GM23338 (cell line): ENCODE data around the gene ATP10B. TPM values are rescaled to one million over a fixed set of nuclear protein-coding genes. Genes with fewer than 3 reads are reported as not detected.

Experiments used
- CREB1 ChIP-seq: fragments of 250-450 bp; sonication (Bioruptor Pico); IDR thresholded peaks from 2 replicates; pipeline ENCODE4 v1.5.0; 2020; ENCODE audit warnings: low read depth, mild to moderate bottlenecking, moderate library complexity
- EZH2 ChIP-seq: fragments of 200-600 bp; sonication (generic); IDR thresholded peaks from one replicate; pipeline ENCODE4 v1.8.0; 2017; ENCODE audit warnings: antibody characterized with exemption, mild to moderate bottlenecking, low read depth; ENCODE audit not compliant: unreplicated experiment
- EZH2phosphoT487 ChIP-seq: fragments of 200-600 bp; sonication (generic); IDR thresholded peaks from one replicate; pipeline ENCODE4 v1.8.1; 2018; ENCODE audit warnings: antibody characterized with exemption; ENCODE audit not compliant: unreplicated experiment
- JUNB ChIP-seq: IDR thresholded peaks from one replicate; pipeline ENCODE4 v1.6.1; 2016; ENCODE audit warnings: antibody characterized with exemption; ENCODE audit not compliant: unreplicated experiment
- NANOG ChIP-seq: IDR thresholded peaks from 2 replicates; pipeline ENCODE4 v1.6.1; 2016; ENCODE audit warnings: antibody characterized with exemption, borderline replicate concordance
- STAT1 ChIP-seq: IDR thresholded peaks from one replicate; pipeline ENCODE4 v1.6.1; 2016; ENCODE audit warnings: antibody characterized with exemption; ENCODE audit not compliant: unreplicated experiment
- polyA plus RNA-seq: library from polyadenylated mRNA; unstranded; fragments of >200 nt; fragmentation: Nextera tagmentation; extraction: Ambion mirVana; gene quantifications from 2 replicates; pipeline ENCODE4 v1.2.1, GENCODE V29; 2016
- total RNA-seq: library from RNA; depleted of rRNA; stranded (reverse); fragments of >200 nt; shearing (Covaris generic); gene quantifications from 2 replicates; pipeline ENCODE4 v1.2.3, GENCODE V29; 2014
- TF ChIP-seq, protein P1 (sequence below): fragments of 250-450 bp; sonication (Bioruptor Pico); IDR thresholded peaks from 2 replicates; pipeline ENCODE4 v1.5.0; 2020; ENCODE audit warnings: mild to moderate bottlenecking, moderate library complexity
- TF ChIP-seq, protein P2 (sequence below): IDR thresholded peaks from 2 replicates; pipeline ENCODE4 v1.6.1; 2016; ENCODE audit warnings: antibody characterized with exemption
- TF ChIP-seq, protein P3 (sequence below): IDR thresholded peaks from one replicate; pipeline ENCODE4 v1.6.1; 2018; ENCODE audit warnings: antibody characterized with exemption; ENCODE audit not compliant: unreplicated experiment

The ATP10B gene
- total and polyA plus RNA-seq, 2 experiments from 2014 or later = 0.11 to 0.14 TPM

DNA sequence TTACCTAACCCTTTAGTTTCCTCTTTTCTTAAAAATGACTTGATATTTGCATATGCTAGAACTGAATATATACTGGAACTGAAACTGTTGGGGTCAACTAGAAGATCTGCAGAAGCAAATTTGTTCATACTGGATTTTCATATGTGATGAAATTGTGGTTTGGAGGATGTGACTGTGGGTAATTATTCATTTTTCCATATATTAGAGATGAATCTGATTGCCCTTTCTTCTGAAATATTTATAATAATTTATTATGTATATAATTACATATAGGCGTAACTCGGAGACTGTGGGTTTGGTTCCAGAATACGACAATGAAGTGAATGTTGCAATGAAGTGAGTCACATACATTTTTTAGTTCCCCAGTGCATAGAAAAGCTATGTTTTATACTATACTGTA lies 149.1 kb downstream of the ATP10B start (continued):
- TF ChIP-seq, protein P1, sequence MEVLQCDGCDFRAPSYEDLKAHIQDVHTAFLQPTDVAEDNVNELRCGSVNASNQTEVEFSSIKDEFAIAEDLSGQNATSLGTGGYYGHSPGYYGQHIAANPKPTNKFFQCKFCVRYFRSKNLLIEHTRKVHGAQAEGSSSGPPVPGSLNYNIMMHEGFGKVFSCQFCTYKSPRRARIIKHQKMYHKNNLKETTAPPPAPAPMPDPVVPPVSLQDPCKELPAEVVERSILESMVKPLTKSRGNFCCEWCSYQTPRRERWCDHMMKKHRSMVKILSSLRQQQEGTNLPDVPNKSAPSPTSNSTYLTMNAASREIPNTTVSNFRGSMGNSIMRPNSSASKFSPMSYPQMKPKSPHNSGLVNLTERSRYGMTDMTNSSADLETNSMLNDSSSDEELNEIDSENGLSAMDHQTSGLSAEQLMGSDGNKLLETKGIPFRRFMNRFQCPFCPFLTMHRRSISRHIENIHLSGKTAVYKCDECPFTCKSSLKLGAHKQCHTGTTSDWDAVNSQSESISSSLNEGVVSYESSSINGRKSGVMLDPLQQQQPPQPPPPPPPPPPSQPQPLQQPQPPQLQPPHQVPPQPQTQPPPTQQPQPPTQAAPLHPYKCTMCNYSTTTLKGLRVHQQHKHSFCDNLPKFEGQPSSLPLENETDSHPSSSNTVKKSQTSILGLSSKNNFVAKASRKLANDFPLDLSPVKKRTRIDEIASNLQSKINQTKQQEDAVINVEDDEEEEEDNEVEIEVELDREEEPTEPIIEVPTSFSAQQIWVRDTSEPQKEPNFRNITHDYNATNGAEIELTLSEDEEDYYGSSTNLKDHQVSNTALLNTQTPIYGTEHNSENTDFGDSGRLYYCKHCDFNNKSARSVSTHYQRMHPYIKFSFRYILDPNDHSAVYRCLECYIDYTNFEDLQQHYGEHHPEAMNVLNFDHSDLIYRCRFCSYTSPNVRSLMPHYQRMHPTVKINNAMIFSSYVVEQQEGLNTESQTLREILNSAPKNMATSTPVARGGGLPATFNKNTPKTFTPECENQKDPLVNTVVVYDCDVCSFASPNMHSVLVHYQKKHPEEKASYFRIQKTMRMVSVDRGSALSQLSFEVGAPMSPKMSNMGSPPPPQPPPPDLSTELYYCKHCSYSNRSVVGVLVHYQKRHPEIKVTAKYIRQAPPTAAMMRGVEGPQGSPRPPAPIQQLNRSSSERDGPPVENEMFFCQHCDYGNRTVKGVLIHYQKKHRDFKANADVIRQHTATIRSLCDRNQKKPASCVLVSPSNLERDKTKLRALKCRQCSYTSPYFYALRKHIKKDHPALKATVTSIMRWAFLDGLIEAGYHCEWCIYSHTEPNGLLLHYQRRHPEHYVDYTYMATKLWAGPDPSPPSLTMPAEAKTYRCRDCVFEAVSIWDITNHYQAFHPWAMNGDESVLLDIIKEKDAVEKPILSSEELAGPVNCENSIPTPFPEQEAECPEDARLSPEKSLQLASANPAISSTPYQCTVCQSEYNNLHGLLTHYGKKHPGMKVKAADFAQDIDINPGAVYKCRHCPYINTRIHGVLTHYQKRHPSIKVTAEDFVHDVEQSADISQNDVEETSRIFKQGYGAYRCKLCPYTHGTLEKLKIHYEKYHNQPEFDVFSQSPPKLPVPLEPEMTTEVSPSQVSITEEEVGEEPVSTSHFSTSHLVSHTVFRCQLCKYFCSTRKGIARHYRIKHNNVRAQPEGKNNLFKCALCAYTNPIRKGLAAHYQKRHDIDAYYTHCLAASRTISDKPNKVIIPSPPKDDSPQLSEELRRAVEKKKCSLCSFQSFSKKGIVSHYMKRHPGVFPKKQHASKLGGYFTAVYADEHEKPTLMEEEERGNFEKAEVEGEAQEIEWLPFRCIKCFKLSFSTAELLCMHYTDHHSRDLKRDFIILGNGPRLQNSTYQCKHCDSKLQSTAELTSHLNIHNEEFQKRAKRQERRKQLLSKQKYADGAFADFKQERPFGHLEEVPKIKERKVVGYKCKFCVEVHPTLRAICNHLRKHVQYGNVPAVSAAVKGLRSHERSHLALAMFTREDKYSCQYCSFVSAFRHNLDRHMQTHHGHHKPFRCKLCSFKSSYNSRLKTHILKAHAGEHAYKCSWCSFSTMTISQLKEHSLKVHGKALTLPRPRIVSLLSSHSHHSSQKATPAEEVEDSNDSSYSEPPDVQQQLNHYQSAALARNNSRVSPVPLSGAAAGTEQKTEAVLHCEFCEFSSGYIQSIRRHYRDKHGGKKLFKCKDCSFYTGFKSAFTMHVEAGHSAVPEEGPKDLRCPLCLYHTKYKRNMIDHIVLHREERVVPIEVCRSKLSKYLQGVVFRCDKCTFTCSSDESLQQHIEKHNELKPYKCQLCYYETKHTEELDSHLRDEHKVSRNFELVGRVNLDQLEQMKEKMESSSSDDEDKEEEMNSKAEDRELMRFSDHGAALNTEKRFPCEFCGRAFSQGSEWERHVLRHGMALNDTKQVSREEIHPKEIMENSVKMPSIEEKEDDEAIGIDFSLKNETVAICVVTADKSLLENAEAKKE (CRISPR knock-in tag) = no peak
- no peak for TF ChIP-seq STAT1
- no peak for TF ChIP-seq CREB1 (CRISPR knock-in tag)
- no peak for TF ChIP-seq EZH2
- TF ChIP-seq, protein P2, sequence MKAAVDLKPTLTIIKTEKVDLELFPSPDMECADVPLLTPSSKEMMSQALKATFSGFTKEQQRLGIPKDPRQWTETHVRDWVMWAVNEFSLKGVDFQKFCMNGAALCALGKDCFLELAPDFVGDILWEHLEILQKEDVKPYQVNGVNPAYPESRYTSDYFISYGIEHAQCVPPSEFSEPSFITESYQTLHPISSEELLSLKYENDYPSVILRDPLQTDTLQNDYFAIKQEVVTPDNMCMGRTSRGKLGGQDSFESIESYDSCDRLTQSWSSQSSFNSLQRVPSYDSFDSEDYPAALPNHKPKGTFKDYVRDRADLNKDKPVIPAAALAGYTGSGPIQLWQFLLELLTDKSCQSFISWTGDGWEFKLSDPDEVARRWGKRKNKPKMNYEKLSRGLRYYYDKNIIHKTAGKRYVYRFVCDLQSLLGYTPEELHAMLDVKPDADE = no peak
- TF ChIP-seq NANOG = no peak
- no peak for TF ChIP-seq JUNB
- TF ChIP-seq EZH2phosphoT487 = no peak
- TF ChIP-seq, protein P3, sequence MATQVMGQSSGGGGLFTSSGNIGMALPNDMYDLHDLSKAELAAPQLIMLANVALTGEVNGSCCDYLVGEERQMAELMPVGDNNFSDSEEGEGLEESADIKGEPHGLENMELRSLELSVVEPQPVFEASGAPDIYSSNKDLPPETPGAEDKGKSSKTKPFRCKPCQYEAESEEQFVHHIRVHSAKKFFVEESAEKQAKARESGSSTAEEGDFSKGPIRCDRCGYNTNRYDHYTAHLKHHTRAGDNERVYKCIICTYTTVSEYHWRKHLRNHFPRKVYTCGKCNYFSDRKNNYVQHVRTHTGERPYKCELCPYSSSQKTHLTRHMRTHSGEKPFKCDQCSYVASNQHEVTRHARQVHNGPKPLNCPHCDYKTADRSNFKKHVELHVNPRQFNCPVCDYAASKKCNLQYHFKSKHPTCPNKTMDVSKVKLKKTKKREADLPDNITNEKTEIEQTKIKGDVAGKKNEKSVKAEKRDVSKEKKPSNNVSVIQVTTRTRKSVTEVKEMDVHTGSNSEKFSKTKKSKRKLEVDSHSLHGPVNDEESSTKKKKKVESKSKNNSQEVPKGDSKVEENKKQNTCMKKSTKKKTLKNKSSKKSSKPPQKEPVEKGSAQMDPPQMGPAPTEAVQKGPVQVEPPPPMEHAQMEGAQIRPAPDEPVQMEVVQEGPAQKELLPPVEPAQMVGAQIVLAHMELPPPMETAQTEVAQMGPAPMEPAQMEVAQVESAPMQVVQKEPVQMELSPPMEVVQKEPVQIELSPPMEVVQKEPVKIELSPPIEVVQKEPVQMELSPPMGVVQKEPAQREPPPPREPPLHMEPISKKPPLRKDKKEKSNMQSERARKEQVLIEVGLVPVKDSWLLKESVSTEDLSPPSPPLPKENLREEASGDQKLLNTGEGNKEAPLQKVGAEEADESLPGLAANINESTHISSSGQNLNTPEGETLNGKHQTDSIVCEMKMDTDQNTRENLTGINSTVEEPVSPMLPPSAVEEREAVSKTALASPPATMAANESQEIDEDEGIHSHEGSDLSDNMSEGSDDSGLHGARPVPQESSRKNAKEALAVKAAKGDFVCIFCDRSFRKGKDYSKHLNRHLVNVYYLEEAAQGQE = no peak
